ENCODE data around the gene ADARB2.
A peak's percentile ranks its signal among the peaks of the same experiment; 100 is the strongest.

Gene ADARB2

GRCh38 chr10:1390200-1390599 lies 347.1 kb downstream of the ADARB2 start:
- DNase-seq (ENCODE audit: low read depth) = no peak

- no peak for DNase-seq (ENCODE audit: low read depth)
These were observed 353.3 kb downstream of the ADARB2 start for GRCh38 chr10:1384026-1384425.

DNA sequence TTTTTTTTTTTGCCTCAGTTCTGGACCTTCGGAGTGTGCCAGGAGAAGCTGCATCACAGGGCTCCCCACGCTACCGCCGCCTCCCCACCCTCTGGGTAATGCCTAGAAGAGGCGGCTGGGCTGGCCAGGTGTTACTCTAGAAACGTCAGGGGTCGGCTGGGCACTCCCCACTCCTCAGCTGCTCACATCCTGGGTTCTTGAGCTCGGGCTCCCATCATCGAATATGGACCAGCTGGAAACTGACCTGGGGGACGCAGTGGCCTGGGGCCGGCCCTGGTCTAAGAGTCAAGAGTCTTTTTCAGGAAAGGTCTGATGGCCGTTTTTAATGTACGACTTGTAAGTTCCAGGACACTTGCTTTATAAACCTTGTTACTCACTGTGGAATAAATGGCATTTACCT lies 354.6 kb downstream of the ADARB2 start:
- no peak for DNase-seq (ENCODE audit: low read depth)

DNA sequence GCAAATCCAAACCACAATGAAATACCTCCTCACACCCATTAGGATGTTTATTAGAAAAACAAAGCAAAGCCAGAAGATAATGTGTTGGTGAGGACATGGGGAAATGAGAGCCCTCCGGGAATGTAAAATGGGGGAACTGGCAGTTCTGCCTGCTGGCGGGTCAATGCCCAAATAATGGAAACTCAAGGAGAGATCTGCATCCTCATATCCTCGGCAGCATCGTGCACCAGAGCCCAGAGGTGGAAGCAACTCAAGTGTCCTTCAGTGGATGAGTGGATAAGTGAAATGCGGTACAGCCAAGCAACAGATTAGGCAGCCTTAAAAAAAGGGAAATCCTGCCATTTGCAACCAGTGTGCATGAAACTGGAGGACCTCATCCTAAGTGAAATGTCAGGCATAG lies 356.0 kb downstream of the ADARB2 start:
- DNase-seq (ENCODE audit: low read depth) = no peak

DNA sequence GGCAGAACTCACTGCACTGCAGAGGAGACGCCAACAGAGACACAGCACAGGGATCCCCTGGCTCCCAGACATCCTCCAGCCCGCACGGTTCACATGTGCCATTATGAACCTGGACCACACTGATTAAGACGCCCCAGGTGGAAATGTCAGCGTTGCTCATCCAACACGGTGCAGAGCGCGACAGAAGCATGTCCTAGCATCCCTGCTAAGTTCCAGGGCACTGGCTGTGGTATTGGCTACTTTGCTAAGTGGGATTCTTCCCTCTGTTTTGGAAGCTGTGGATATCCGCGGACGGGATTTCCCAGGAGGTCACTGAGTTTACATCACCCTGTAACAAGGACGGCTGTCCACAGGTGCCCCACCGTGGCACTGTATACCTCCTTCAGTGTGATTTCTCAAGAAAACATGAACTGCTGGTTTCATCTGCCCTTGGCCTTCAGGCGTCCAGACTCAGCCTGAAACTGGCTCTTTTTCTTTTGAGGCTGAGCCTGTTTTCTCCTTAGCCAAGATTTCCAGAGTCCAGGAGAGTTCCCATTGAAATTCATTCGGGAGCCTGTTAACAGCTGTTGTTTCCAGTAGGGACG lies 357.1 kb downstream of the ADARB2 start:
- DNase-seq (ENCODE audit: low read depth) = no peak

GRCh38 chr10:1379601-1380000 lies 357.7 kb downstream of the ADARB2 start:
- DNase-seq (ENCODE audit: low read depth) = no peak

DNA sequence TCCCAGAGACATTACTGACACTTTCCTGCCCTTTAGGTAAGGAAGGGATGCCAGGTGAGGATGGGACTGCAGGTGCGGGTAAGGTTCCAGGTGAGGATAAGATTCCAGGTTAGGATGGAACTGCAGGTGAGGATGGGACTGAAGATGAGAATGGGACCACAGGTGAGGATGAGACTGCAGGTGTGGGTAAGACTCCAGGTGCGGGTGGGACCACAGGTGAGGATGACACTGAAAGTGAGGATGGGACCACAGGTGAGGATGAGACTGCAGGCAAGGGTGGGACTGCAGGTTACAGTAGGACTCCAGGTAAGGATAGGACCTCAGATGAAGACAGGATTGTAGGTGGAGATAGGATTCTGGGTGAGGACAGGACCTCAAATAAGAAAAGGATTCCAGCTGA lies 358.9 kb downstream of the ADARB2 start:
- no peak for DNase-seq (ENCODE audit: low read depth)

GRCh38 chr10:1377740-1378397 lies 359.5 kb downstream of the ADARB2 start:
- no peak for DNase-seq (ENCODE audit: low read depth)

DNA sequence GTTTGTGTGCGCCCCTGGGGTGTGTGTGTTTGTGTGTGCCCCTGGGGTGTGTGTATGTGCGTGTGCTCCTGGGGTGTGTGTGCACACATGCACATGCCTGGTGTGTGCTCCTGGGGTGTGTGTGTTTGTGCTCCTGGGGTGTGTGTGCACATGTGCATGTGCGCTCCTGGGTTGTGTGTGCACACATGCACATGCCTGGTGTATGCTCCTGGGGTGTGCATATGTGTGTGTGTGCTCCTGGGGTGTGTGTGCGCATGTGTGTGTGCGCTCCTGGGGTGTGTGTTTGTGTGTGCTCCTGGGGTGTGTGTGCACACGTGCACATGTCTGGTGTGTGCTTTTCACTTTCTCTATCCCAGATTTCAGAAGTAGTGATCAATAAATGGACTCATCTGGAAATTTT lies 360.1 kb downstream of the ADARB2 start:
- no peak for DNase-seq (ENCODE audit: low read depth)

- no peak for DNase-seq (ENCODE audit: low read depth)
These were observed 360.9 kb downstream of the ADARB2 start for GRCh38 chr10:1376384-1376945.

GRCh38 chr10:1375346-1376170 lies 361.8 kb downstream of the ADARB2 start:
- no peak for DNase-seq (ENCODE audit: low read depth)

DNA sequence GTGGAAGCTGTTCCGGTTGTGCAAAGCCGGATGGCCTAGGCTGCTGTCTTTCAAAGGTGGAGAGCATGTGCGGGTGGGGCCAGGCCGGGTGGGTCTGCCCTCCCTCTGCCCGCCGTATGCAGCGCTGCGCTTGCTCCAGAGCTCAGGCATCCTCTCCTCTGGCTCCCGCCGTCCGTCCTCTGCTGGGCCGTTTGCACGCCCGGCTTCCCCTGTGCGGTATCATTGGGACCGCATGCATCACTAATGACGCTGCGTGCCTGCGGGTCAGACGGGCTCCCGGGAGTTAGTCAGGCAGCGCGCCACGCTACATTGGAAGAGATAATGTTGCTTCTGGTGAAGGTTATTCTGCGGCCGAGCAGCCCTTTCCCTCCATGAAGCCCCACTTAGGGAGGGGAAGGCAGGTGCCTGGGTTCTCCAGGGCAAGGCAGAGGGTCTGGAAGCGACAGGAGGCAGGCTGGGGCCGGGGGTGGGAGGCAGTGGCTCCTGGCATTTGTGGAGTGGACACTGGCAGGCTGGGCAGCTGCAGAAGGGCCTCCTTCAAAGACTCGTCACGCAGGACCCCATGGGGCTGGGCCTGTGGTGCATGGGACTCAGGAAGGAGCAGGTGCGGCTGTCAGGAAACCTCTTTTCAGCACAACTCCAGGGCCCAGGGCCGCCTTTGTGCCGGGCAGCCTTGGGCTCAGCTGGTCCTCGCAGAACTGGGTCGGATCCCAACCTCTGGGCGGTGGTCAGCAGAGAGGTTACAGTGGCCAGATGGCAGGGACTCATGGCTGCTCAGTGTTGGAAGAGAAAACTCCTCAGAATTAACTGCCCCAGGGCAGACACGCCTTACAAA lies 362.6 kb downstream of the ADARB2 start:
- DNase-seq (ENCODE audit: low read depth) = no peak

GRCh38 chr10:1373287-1373686 lies 364.0 kb downstream of the ADARB2 start:
- DNase-seq (ENCODE audit: low read depth) = no peak

DNA sequence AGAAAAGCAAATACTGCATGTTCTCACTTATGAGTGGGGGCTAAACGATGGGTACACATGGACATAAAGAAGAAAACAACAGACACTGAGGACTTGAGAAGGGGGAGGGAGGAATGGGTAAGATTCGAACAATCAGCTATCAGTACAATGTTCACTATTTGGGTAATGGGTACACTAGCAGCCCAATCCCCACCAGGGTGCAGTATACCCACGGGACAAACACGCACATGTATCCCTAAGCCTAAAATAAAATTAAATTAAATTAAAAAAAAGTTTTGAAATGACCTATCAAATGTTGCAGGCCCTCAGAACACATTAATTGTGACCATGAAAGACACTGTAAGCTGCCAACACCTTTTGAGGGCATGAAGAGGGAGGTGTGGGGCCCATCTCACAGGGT lies 365.1 kb downstream of the ADARB2 start:
- DNase-seq (ENCODE audit: low read depth) = no peak

GRCh38 chr10:1370298-1370697 lies 367.0 kb downstream of the ADARB2 start:
- DNase-seq (ENCODE audit: low read depth) = no peak

DNA sequence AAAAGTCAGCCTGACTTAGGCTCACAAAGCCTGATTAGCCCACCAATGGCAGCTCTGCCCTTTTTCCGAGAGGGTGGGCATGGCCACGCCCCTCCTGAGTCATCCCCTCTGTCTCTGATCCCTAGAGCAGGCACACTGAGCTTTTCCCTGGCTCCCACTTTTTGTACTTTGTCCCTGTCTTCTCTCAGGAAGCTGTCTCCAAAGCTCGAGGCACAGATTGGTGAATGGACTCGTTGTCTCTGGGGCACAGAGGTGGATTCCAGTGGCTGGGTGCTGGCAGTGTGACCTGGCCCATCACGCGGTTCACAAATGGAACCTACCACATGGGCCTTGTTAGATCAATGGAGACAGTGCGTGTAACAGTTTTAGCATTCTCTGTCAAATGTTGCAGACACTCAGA lies 367.7 kb downstream of the ADARB2 start:
- DNase-seq (ENCODE audit: low read depth) = no peak

DNA sequence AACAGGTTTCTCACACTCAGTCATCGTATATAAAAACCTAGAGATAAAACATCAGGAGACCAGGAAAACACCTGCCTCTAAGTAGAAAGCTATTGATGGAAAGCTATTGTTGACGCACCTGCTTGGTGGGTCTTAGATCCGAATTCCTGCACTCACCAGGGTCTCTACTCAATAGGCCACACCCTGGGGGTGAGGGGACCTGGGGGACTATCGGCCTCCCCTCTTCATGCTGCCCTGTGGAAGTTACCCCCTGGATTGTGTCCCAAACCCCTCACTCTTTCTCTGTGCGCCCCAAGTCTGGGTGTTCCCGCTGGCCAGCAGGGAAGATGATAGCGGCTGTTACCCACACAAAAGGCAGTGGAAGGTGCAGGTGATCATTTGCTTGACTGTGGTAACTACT lies 368.1 kb downstream of the ADARB2 start:
- DNase-seq (ENCODE audit: low read depth) = no peak

DNA sequence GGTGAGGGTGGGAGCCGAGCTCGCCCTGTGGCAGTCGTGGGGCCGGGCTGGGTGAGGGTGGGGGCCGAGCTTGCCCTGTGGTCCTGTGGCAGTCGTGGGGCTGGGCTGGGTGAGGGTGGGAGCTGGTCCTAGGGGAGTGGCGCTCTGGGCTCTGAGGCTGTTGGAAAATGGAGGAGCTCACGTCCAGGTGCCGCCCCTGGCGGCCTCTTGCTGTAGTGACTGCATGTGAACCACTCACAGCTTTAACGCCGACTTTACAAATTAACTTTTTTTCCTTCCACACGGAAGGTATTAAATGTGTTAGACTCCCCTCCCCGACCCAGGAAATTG lies 368.5 kb downstream of the ADARB2 start:
- peak; percentile 14 for DNase-seq (ENCODE audit: low read depth)

DNA sequence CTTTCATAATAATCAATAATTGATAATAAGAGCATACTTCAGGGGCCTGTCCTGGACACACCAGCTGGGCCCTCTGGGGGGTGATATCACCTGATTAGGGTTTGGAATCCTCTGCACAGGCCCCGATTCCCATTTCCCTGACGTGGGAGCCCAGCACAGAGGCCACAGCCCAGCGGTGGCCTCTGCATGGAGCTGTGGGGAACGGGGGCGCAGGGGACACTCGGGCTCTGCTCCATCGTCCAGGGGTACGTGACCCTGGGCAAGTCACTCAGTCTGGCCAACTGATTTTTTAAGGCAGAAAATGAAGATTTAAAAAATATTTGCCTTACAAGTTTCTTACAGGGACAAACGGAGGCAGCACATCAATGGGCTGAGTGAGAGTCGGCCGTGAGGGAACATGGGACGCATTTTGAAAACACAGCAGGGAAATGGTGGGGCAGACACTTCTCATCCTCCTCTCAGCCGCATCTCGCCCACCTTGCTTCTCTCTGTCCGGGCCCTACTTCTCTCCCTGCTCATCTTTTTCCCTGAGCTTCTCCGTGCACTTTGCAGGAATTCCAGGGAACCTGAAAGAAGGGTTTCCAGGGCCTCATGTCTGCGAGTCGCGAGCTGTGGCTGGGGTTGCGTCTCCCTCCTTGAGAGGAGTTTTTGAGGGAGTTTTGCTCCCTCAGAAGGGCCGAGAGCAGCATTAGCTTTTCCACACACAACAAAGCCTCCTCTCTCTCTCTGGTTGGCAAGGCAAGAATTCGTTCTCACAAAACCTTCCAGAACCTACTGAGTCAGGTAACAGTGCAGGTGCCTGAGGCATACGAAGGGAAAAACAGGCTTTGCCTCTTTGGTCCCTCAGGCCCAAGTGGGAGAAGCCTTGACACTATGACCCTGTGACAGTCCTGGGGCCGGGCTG lies 369.1 kb downstream of the ADARB2 start:
- DNase-seq (ENCODE audit: low read depth) = no peak

DNA sequence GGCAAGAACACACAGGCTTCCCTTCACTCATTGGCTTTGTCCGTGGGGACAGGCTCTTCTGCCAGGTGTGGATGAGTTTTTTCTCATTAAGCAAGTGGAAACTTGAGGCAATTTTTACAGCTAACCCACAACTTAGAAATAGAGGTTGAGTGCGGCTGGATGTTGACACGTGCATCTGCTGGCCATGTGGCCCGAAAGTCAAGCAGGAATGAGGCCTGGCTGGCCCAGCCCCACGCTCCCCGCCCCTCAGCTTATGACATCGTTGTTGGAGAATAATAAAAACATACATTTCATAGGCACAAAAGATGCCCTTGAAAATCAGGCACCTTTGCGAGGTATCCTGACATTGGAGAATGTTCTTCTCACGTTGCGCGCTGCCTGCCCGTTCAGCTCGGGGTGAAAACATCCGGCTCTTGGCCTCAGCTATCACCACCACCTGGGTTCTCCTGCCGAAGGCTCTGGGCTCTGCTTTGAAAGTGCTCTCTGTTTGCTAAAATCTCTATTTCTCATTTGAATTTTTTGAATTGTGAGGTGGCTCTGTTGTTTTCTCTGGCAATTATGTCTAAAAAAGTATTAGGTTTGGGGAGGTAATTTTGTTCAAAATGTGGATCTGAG lies 370.4 kb downstream of the ADARB2 start:
- no peak for DNase-seq (ENCODE audit: low read depth)

GRCh38 chr10:1366322-1366691 lies 371.0 kb downstream of the ADARB2 start:
- DNase-seq (ENCODE audit: low read depth) = no peak

All from stimulated activated CD8-positive, alpha-beta memory T cell treated with anti-CD3 and anti-CD28 coated beads, Interleukin-7, amount 100 ng/mL, for 24 hours (primary cell).